Lower leg skin (tissue), 4 donors: ENCODE measurements around the gene RGS7. TPM values are rescaled to one million over a fixed set of nuclear protein-coding genes. Genes with fewer than 3 reads are reported as not detected.

Experiments
- DNase-seq, 2 donors: peaks; one replicate each; pipeline ENCODE4 v3.0.0-alpha.2; 2019; ENCODE audit warnings: low spot score in 2 of 2
- H3K4me3 ChIP-seq: fragments of 200-600 bp; sonication (generic); 2 replicates; pipeline ENCODE4 v1.5.1; 2017; ENCODE audit warnings: mild to moderate bottlenecking, low read depth; ENCODE audit not compliant: poor library complexity, severe bottlenecking
- CTCF ChIP-seq, 3 donors: fragments of 450-650 bp; IDR thresholded peaks; one replicate each; pipeline ENCODE4 v1.5.1; 2016; ENCODE audit warnings: antibody characterized with exemption in 3 of 3, mild to moderate bottlenecking in 3 of 3, moderate library complexity in 2 of 3
- POLR2A ChIP-seq, 2 donors: fragments of 450-650 bp; IDR thresholded peaks; one replicate each; pipeline ENCODE4 v1.6.1; 2016 to 2017; ENCODE audit warnings: antibody characterized with exemption in 2 of 2, mild to moderate bottlenecking in 1 of 2, moderate library complexity in 1 of 2
- WGBS, 2 donors: methylation state at CpG; one replicate each; pipeline ENCODE4 v1.1.5; 2018; 5-methylcytosine and 5-hydroxymethylcytosine counted together
- intact Hi-C: fragments of 100-400 bp; cut with DNase I; formaldehyde crosslinking; loops from one replicate; pipeline ENCODE4 v1.15.0; 2023; ENCODE audit warnings: low total_unique reads
- total RNA-seq, 4 donors: library from RNA; depleted of rRNA; stranded (reverse); fragments of >200 nt; gene quantifications; one replicate each; pipeline ENCODE4 v1.1.0, GENCODE V29; 2016

The RGS7 gene
- total RNA-seq, 4 donors from 2014 or later: not detected

- intact Hi-C loops: no loop called here
- 64 to 80% methylated on average over 4 of the region's 4 CpGs for WGBS, 2 donors
These were observed 5.3 kb upstream of the RGS7 start for GRCh38 chr1:241362350-241362749.

GRCh38 chr1:241357366-241358340 is 648 bp upstream of the RGS7 start:
- no peak for TF ChIP-seq CTCF (IDR thresholded peaks at IDR 0.05)
- TF ChIP-seq POLR2A (IDR thresholded peaks at IDR 0.05): no peak
- no peak overlapping the region for H3K4me3 ChIP-seq
- DNase-seq: no peak
- WGBS, 2 donors: 5 to 6% methylated on average over 21 to 31 of the region's 33 CpGs
- intact Hi-C loops: no loop called here

More at GRCh38 chr1:241362350-241362749, 5.3 kb upstream of the RGS7 start:
- H3K4me3 ChIP-seq: no peak overlapping the region
- no peak for DNase-seq
- no peak for TF ChIP-seq CTCF (IDR thresholded peaks at IDR 0.05)
- TF ChIP-seq POLR2A (IDR thresholded peaks at IDR 0.05): no peak

GRCh38 chr1:241356187-241356518 is 852 bp downstream of the RGS7 start:
- no peak for TF ChIP-seq POLR2A (IDR thresholded peaks at IDR 0.05)
- TF ChIP-seq CTCF (IDR thresholded peaks at IDR 0.05): no peak
- 3 to 7% methylated on average over 14 of the region's 14 CpGs for WGBS, 2 donors
- intact Hi-C loops: no loop called here
- no peak for DNase-seq
- no peak overlapping the region for H3K4me3 ChIP-seq

GRCh38 chr1:241355311-241356010 is 1.5 kb downstream of the RGS7 start:
- WGBS, 2 donors: 80 to 82% methylated on average over 11 of the region's 11 CpGs
- TF ChIP-seq CTCF (IDR thresholded peaks at IDR 0.05) (no peak), POLR2A (IDR thresholded peaks at IDR 0.05) (no peak)
- DNase-seq: no peak
- no peak overlapping the region for H3K4me3 ChIP-seq
- intact Hi-C loops: no loop called here

GRCh38 chr1:241352401-241352800 is 4.6 kb downstream of the RGS7 start:
- WGBS, 2 donors: 67 to 70% methylated on average over 2 of the region's 2 CpGs
- intact Hi-C loops: no loop called here
- H3K4me3 ChIP-seq: no peak overlapping the region
- no peak for DNase-seq
- TF ChIP-seq POLR2A (IDR thresholded peaks at IDR 0.05) (no peak), CTCF (IDR thresholded peaks at IDR 0.05) (no peak)
